GM21423 (cell line): Measurements from ENCODE around the gene UBE2K.
"Not testable (repeated sequence)": the region's sequence is repeated elsewhere in the genome, so short reads cannot be mapped to it uniquely, and the experiment has no call there.

Experiments used
- ATAC-seq: cut with Tn5 transposase; IDR thresholded peaks from one replicate; pipeline ENCODE4 v1.9.1; 2021; ENCODE audit warnings: mild to moderate bottlenecking, moderate library complexity; ENCODE audit not compliant: unreplicated experiment

UBE2K gene

GRCh38 chr4:39687014-39687413 is 10.9 kb upstream of the UBE2K start:
- ATAC-seq = peak; percentile 44

GRCh38 chr4:39689970-39690369 is 8.0 kb upstream of the UBE2K start:
- ATAC-seq = no peak

GRCh38 chr4:39698424-39699009 is 581 bp downstream of the UBE2K start:
- peak; percentile 35 for ATAC-seq

- ATAC-seq = no peak
Measured at GRCh38 chr4:39699687-39700409, 1.9 kb downstream of the UBE2K start.

- no peak for ATAC-seq
Measured at GRCh38 chr4:39700554-39700953, 2.6 kb downstream of the UBE2K start.

GRCh38 chr4:39702716-39703115 is 4.8 kb downstream of the UBE2K start:
- ATAC-seq = no peak

- ATAC-seq = not testable (repeated sequence)
Measured at GRCh38 chr4:39704789-39705188, 6.9 kb downstream of the UBE2K start.

- no peak for ATAC-seq
Measured at GRCh38 chr4:39706334-39706733, 8.4 kb downstream of the UBE2K start.

GRCh38 chr4:39706741-39707511 is 9.0 kb downstream of the UBE2K start:
- ATAC-seq = no peak

GRCh38 chr4:39710098-39710896 is 12.4 kb downstream of the UBE2K start:
- no peak for ATAC-seq

- no peak for ATAC-seq
Measured at GRCh38 chr4:39712819-39713607, 15.1 kb downstream of the UBE2K start.

- no peak for ATAC-seq
Measured at GRCh38 chr4:39713691-39714090, 15.8 kb downstream of the UBE2K start.

- ATAC-seq = no peak
Measured at GRCh38 chr4:39714166-39714565, 16.2 kb downstream of the UBE2K start.

GRCh38 chr4:39715788-39716187 is 17.9 kb downstream of the UBE2K start:
- ATAC-seq = no peak

- ATAC-seq = no peak
Measured at GRCh38 chr4:39716356-39716755, 18.4 kb downstream of the UBE2K start.

GRCh38 chr4:39717743-39718142 is 19.8 kb downstream of the UBE2K start:
- ATAC-seq = not testable (repeated sequence)

- no peak for ATAC-seq
Measured at GRCh38 chr4:39718366-39719323, 20.7 kb downstream of the UBE2K start.

- no peak for ATAC-seq
Measured at GRCh38 chr4:39719804-39720580, 22.1 kb downstream of the UBE2K start.
